VCaP (cell line): ENCODE data around the gene WEE1.

ENCODE experiments used
- H3K27ac ChIP-seq: fragments of 450-650 bp; 2 replicates; pipeline ENCODE4 v1.5.1; 2017
- CTCF ChIP-seq: fragments of 450-650 bp; conservative IDR thresholded peaks from 2 replicates; pipeline ENCODE4 v1.5.1; 2017; ENCODE audit warnings: mild to moderate bottlenecking, moderate library complexity

The WEE1 gene

GRCh38 chr11:9581556-9582161, 8.2 kb downstream of the WEE1 start:
- no peak overlapping the region for H3K27ac ChIP-seq
- no peak for TF ChIP-seq CTCF

GRCh38 chr11:9590717-9591116, 17.2 kb downstream of the WEE1 start:
- no peak overlapping the region for H3K27ac ChIP-seq
- TF ChIP-seq CTCF: no peak

- no peak overlapping the region for H3K27ac ChIP-seq
- no peak for TF ChIP-seq CTCF
Measured at GRCh38 chr11:9594267-9595046, 21.0 kb downstream of the WEE1 start.

GRCh38 chr11:9596926-9597464, 23.5 kb downstream of the WEE1 start:
- no peak overlapping the region for H3K27ac ChIP-seq
- no peak for TF ChIP-seq CTCF

- TF ChIP-seq CTCF: no peak
- H3K27ac ChIP-seq: no peak overlapping the region
Measured at GRCh38 chr11:9600166-9600565, 26.7 kb downstream of the WEE1 start.

GRCh38 chr11:9600644-9601036, 27.2 kb downstream of the WEE1 start:
- H3K27ac ChIP-seq: no peak overlapping the region
- no peak for TF ChIP-seq CTCF

- no peak overlapping the region for H3K27ac ChIP-seq
- TF ChIP-seq CTCF: no peak
Measured at GRCh38 chr11:9601037-9601875, 27.8 kb downstream of the WEE1 start.
